ENCODE results near the gene RFWD3.

DNA sequence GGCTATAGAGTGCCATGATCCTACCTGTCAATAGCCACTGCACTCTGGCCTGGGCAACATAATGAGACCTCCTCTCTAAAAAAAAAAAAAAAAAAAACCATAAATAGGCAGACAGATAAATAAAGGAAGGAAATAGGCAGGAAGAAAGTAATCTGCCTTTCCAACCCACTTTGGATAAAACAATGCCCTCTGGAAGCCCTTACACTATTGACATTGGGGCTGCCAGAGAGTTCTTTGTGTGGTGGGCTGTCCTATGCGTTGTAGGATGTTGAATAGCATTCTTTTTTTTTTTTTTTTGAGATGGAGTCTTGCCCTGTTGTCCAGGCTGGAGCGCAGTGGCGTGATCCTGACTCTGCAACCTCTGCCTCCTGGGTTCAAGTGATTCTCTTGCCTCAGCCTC lies 7.2 kb upstream of the RFWD3 start:
- TF ChIP-seq CTCF (IDR thresholded peaks at IDR 0.05; ENCODE audit: insufficient read depth, low read depth, low read length) (no peak), EZH2 (IDR thresholded peaks at IDR 0.05; ENCODE audit: insufficient read depth, low read length) (no peak)
